Epithelial cell of prostate (primary cell): Measurements from ENCODE around the gene CCL15.

Experiments
- DNase-seq: peaks from one replicate; pipeline ENCODE4 v3.0.0-alpha.2; 2011; ENCODE audit warnings: low read depth, low spot score
- H3K27ac ChIP-seq: fragments of 450-650 bp; 2 replicates; pipeline ENCODE4 v1.5.1; 2017; ENCODE audit warnings: mild to moderate bottlenecking

The CCL15 gene

DNA sequence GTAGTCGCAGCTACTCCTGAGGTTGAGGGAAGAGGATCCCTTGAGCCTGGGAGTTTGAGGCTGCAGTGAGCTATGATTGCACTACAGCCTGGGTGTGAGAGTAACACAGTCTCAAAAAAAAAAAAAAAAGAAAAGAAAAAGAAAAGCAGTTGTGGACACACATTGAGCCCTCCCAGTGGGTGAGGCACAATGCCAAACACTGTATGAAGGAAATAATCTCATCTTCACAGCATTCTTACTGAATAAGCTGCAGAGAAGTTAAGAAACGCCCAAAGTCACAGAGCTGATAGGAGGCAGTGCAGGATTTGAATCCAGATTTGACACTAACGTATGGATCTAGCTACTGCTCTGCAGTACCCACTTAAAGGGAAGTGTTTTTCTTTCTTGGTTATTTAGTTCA lies 52.0 kb downstream of the CCL15 start:
- no peak overlapping the region for H3K27ac ChIP-seq
- DNase-seq, result no peak

DNA sequence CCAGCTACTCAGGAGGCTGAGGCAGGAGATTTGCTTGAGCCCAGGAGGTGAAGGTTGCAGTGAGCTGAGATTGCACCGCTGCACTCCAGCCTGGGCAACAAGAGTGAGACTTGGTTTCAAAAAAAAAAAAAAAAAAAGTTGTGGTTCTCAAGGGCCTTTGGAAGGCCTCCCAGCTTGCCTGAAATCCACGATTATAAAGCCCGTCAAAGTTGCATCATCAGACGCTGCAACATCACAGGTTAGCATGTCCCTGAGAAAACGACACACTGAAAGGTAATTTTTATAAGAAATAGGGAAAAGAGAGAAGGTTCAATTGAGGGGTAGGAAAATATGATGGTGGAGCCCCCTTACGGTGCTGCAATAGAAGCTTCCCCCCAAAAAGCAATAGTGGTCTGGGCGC lies 53.3 kb downstream of the CCL15 start:
- no peak for DNase-seq
- H3K27ac ChIP-seq, result no peak overlapping the region
